Measurements from ENCODE around the gene PARL.

The PARL gene

GRCh38 chr3:183845608-183846288, 38.9 kb downstream of the PARL start:
- peak; percentile 65 for DNase-seq

DNA sequence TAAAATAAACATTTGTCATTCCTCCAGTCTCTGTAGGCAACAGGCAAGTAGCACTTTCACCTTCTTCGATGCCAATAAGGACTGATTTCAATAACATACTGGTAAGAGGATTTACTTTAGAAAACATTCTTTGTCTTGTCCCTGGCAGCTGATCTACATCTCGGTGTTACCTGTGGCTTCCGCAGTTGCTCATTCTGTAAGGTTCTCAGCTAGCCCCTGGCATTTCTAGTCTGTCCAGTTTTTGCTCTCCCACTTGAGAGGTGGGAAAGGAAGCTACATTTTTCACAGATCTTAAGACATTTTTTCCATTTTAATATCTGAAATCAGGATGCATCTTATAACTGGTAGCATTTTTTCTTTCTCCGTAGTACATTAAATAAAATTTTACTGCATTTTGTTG, 39.6 kb downstream of the PARL start:
- DNase-seq: no peak

DNA sequence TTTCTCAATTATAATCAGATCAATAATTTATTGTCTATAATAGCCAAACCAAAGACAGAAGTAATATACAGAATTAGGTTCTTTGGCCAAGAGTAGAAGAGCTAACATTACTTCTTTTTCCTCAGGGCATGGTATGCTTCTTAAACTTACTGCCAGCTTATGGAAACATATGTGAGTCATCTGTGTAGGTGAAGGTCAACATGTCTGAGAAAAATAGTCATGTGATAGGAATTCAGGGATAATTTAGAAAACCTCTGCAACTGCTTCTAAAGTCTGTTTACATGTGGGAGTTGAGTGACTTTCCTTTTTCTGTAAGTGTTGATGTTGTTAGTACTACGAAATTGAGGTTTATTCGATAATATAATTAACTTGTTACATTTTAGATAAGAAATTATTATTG, 40.1 kb downstream of the PARL start:
- peak; percentile 80 for DNase-seq

DNA sequence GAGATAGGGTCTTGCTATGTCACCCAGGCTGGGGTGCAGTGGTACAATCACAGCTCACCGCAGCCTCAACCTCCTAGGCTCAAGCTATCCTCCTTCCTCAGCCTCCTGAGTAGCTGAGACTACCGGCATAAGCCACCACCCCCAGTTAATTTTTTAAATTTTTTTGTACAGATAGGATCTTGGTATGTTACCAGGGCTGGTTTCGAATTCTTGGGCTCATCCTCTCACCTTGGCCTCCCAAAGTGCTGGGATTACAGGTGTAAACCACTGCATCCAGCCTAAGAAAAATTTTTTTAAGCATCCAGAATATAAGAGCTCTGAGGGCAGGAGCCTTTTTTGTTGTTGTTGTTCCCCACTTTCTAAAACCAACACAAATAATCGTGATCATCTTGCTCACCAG, 44.9 kb downstream of the PARL start:
- DNase-seq: no peak

GRCh38 chr3:183837894-183838293, 46.8 kb downstream of the PARL start:
- DNase-seq: no peak

- no peak for DNase-seq
Measured at GRCh38 chr3:183837390-183837789, 47.3 kb downstream of the PARL start.

DNA sequence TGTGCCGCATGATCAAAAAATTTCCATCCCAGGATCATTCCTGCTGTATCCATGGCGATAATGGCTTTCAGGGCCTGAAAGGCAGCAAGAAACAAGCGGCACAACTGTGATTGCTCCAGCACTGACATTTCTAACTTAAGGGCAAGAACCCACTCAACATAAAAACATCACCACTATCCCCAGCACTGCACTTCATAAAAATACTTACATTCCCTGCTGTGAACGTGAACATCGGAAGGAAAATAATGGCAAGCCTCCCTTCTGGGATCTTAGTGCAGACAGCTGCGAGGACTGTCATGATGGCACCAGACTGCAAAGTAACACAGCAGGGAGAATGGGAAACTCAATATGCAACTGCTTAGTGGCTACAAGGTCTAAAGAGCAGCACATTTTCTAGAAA, 51.2 kb downstream of the PARL start:
- no peak for DNase-seq

DNA sequence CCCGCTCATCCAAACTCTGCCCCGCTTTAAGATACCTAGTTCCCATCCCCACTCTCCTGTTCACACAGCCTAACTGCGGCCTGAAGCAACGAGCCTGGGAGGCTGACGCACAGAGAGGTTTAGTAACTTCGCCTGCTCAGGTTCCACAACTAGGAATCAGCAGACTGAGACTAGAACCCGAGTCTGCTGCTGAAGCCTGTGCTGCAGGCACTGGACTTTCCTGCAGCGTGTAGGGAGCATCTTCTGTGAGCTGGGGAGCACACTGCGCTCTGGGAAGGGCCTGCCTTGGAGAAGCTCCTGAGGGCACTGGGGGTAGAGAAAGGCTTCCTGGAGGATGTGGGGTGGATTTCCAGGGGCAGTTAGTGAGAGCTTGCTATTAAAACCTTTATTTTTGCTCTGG, 54.5 kb downstream of the PARL start:
- DNase-seq: no peak

- DNase-seq: no peak
Measured at GRCh38 chr3:183829466-183829865, 55.2 kb downstream of the PARL start.

- no peak for DNase-seq
Measured at GRCh38 chr3:183828538-183828870, 56.2 kb downstream of the PARL start.

DNA sequence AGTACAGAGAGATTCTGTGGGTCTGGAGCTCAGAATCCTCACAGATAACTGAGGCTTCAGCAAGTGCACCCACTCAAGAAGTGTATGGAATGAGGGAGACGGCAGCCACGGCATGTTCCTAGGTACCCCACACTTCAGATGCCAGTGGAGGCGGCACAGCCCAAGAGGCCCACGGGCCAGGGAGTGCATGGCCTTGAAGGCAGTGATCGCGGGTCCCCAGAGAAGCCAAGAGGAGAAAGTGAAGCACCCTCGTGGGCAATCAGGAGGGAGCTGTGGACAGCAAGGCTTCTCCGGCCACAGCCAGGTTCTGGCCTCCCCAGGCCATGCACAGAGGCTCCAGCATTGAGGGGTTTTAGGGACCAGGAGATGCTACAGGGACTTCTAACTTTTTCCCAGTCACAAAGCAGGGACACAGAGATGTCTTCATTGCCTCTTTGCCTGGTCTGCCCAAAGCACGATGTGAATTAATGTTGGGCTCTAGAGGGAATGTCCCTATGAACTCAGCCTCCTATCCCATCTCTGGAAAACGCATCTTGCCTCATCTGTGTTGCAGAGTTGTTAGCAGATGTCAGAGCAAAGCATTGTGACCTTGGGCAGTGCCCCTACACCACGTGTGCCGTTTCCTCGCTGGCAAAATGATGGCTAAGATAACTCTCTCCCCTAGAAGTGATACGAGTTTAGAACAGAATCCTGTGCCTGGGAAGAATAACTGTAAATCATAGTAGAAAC, 56.7 kb downstream of the PARL start:
- DNase-seq: no peak

DNA sequence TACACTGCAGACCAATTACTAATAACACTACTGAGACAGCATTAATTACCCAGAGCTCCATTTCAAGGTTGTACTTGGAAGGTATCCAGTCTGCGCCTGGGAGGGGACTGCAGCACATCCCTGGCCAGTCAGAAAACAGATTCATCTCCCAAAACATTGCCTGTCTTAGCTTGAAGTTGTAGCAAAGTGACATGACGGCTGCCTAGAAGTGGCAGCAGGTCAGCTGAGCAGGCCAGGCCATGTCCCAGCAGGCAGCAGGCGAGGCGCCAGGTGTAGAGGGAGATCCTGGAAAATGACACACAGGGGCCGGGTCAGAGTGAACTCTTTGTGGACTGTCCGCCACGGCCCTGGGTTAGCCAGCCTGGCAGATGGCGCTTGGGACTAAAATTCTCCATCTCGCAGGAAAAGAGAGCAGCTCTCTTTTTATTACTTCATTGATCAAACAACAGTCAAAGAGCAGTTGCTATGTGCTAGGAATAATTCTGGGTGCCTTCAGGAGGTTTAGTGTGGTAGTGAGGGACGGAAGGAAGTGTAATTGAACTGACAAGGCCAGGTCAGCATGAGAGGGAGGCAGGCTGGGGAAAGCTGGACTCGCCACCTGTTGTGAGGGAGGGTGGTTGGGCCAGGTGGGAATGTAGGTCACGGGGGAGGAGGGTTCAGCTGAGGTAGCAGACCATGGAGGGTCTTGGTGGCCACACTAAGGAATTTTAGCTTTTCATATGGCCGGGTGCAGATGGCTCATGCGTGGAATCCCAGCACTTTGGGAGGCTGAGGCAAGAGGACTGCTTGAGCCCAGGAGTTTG, 58.0 kb downstream of the PARL start:
- DNase-seq: no peak

DNA sequence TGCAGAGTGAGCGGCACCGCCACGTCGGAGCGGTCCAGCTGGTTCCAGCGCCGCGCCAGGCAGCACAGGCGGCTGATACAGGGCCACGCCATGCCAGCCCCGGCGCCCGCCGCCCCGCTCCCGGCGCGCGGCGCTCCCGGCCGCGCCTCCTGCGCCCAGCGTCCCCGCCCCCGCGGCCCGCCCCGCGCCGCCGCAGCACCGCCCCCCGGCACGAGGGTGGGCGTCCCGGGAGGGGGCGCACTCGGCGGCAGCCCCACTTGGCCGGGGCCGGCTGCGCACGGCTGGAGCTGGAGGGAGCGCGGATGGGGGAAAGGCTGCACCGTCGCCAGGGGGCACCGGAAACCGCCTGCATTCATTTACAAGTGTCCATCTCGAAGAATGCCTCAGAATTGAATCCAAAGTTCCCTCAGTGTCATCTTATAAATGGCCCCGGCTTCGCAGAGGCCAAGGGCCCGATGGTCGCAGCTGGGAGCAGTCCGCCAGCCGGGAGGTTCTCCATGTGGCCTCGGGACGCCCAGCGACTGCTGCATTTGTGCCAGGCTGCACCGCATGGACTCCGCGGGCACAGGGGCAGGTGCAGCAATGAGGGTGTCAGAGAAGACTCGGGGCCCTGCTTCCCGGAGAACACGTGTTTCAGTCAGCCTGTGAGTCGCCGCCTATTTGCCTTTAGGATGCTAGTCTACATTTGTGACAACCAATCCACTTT, 59.1 kb downstream of the PARL start, which contains the start of gene MAP6D1:
MAP6D1 (minus strand) TSS at position 122 of the 706 bp plus-strand sequence; CDS start at position 92, 30 bp downstream.
- DNase-seq: peak; percentile 61

DNA sequence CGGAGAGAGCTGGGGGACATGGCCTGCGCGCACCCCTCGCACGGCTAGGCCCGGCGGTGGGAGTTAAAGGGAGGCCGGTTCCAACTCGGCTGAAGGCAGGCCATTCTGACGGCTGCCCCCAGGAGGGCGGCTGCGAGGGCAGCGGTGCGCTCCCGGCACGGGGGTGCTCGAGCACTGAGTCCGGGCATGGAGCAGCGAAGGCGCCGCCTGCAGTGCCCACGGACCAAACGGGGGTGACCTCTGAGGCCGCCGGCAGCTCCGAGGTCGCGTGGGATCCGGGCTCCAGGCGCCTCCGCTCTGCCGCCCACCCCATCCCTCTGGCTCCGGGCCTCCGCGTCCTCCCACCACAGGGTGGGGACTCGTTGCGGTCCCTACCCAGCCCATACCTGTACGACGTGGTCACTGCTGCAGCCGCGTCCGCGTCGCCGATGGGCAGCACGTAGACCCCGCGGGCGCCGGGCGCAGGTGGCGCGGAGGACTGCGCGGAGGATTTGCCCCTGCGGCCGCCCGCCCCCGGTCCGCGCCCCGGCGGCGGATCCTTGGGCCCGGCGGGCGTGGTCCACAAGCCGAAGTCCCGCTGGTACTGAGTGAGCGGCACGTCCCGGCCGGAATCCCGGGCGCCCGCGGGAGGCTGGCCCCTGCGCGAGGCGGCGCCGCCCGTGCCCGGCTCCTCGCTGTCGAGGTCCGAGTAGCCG, 59.8 kb downstream of the PARL start:
- no peak for DNase-seq

- DNase-seq: no peak
Measured at GRCh38 chr3:183823963-183824362, 60.7 kb downstream of the PARL start.

DNA sequence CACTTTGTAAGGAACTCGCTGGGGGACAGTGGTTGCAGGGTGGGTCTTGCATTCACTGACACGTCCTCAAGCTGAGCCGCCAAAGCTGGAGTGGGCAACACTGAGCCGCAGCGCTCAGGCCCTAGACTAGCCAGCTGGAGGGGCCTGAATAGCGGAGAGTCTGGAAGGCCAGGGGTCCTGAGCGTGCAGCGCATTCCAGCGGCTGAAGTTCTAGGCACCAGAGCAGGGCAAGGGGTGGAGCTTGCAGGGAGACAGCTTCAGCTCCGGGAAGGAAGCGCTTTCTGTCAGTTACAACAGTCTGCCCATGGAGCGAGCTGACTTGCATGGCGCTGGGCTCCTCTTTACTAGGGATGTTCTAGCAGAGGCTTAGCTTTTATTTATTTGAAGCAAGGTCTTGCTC, 62.0 kb downstream of the PARL start:
- no peak for DNase-seq

- no peak for DNase-seq
Measured at GRCh38 chr3:183819831-183820230, 64.8 kb downstream of the PARL start.

GRCh38 chr3:183818706-183819624, 65.7 kb downstream of the PARL start:
- DNase-seq: no peak

DNA sequence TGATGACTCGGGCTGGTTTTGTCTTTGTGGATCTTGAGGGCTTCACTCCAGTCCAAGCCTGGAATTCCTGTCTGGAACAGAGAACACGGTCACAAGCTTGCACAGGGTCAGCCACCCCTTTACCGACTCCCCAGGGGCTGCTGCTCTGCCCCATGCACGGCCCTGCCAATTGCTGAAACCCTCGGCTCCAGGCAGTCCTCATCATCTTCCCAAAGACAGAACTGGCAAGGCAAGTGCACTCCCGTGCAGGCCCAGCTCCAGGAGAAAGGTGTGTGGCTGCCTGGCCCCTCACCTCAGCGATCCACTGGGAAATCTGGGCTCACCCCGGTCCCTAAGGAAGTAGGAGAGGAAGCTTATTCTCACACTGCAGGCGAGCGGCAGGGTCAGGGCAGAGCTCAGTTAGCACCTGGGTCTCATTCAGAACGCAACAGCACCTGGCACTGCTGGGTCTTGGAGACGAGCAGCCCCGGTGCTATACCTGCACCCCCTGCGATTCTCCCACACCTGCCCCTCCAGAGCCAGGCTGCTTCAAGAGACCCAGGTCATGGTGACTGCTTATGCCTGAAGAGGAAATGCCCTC, 66.5 kb downstream of the PARL start:
- no peak for DNase-seq

GRCh38 chr3:183817639-183818038, 67.0 kb downstream of the PARL start:
- no peak for DNase-seq
